Measurements from ENCODE around the gene MCF2L. TPM values are rescaled to one million over a fixed set of nuclear protein-coding genes. Genes with fewer than 3 reads are reported as not detected.

MCF2L gene
- total and polyA plus RNA-seq, 10 of the 15 experiments (the other 5 are each of a cell fraction or from before 2014, with no cell fraction given), result 0.06 to 1.1 (median 0.21) TPM; not detected in 2

- no peaks in the 10 kb centered on the region for H3K36me3 ChIP-seq (ENCODE audit: control insufficient read depth in 2 of 2, insufficient read depth in 2 of 2, low read length in 1 of 2)
- POLR2A ChIA-PET, result no interaction called here
- SMC1A ChIA-PET (ENCODE audit: uncharacterized antibody, unreplicated experiment), result no interaction called here
- no peak for FAIRE-seq
- no peaks in the 10 kb centered on the region for H4K20me1 ChIP-seq (ENCODE audit: control insufficient read depth, insufficient read depth)
- H3K9ac ChIP-seq (ENCODE audit: control insufficient read depth, insufficient read depth, low read length), result no peak overlapping the region
- no TSS peak for BruUV-seq (replicated peaks)
- H3K4me3 ChIP-seq, result no peak overlapping the region
- H3K79me2 ChIP-seq (ENCODE audit: control insufficient read depth, insufficient read depth, low read length), result no peaks in the 10 kb centered on the region
- intact Hi-C loops (cut with micrococcal nuclease; ENCODE audit: unreplicated experiment) (no loop called here), in situ Hi-C loops (cut with MboI) (no loop called here)
- no peak overlapping the region for H2AFZ ChIP-seq (ENCODE audit: control insufficient read depth, low read depth, low read length)
- ATAC-seq, result no peak
- WGBS (ENCODE audit: insufficient coverage, insufficient replicate concordance, low lambda C conversion rate, missing lambda C conversion rate), result 67% methylated on average over 41 of the region's 61 CpGs
- H3K27me3 ChIP-seq (replicated peaks in 1 of 2; ENCODE audit: control insufficient read depth in 2 of 2, insufficient read depth in 2 of 2, low read length in 1 of 2), result no peaks in the 10 kb centered on the region
- CTCF ChIA-PET, result no interaction called here
- RAD21 ChIA-PET (ENCODE audit: unreplicated experiment), result no interaction called here
- H3K9me3 ChIP-seq (replicated peaks; ENCODE audit: control insufficient read depth, insufficient read depth, low read length), result no peaks in the 10 kb centered on the region
- no peaks in the 10 kb centered on the region for H3K4me1 ChIP-seq (ENCODE audit: control insufficient read depth, insufficient read depth, low read length)
- no peak overlapping the region for H3K4me2 ChIP-seq (ENCODE audit: control insufficient read depth, insufficient read depth)
- H3K27ac ChIP-seq (ENCODE audit: control insufficient read depth, insufficient read depth), result no peak overlapping the region
- no peak for DNase-seq (ENCODE audit: low read depth, low spot score)
- TF ChIP-seq, protein P1, sequence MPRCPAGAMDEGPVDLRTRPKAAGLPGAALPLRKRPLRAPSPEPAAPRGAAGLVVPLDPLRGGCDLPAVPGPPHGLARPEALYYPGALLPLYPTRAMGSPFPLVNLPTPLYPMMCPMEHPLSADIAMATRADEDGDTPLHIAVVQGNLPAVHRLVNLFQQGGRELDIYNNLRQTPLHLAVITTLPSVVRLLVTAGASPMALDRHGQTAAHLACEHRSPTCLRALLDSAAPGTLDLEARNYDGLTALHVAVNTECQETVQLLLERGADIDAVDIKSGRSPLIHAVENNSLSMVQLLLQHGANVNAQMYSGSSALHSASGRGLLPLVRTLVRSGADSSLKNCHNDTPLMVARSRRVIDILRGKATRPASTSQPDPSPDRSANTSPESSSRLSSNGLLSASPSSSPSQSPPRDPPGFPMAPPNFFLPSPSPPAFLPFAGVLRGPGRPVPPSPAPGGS (IDR thresholded peaks at IDR 0.05; ENCODE audit: borderline replicate concordance, insufficient read depth, low read depth, low read length, poor library complexity, severe bottlenecking), result no peak
- TF ChIP-seq POLR2A (IDR thresholded peaks at IDR 0.05; ENCODE audit: low read depth, low read length) (no peak), CBX5 (IDR thresholded peaks at IDR 0.05; ENCODE audit: low read depth) (no peak), EGR1 (IDR thresholded peaks at IDR 0.05; ENCODE audit: borderline replicate concordance in 1 of 2, low read depth in 2 of 2, low read length in 2 of 2) (no peak), CHD2 (IDR thresholded peaks at IDR 0.05; ENCODE audit: borderline replicate concordance, low read depth, low read length) (no peak), CBFB (IDR thresholded peaks at IDR 0.05; ENCODE audit: low read depth) (no peak), NRF1 (conservative IDR thresholded peaks at IDR 0.05; ENCODE audit: low read depth, low read length) (no peak), E4F1 (IDR thresholded peaks at IDR 0.05; ENCODE audit: borderline replicate concordance, partially characterized antibody) (no peak), PBX3 (IDR thresholded peaks at IDR 0.05; ENCODE audit: insufficient replicate concordance, low read depth, low read length) (no peak), NR2C1 (IDR thresholded peaks at IDR 0.05) (no peak), CBX3 (IDR thresholded peaks at IDR 0.05; ENCODE audit: borderline replicate concordance, low read depth) (no peak), EP300 (IDR thresholded peaks at IDR 0.05; ENCODE audit: borderline replicate concordance in 1 of 2, control insufficient read depth in 1 of 2, low read depth in 2 of 2, low read length in 2 of 2) (no peak), CHD1 (IDR thresholded peaks at IDR 0.05; ENCODE audit: low read depth, low read length) (no peak), FOS (IDR thresholded peaks at IDR 0.05; ENCODE audit: borderline replicate concordance, extremely low read depth, insufficient read length) (no peak), TBL1XR1 (IDR thresholded peaks at IDR 0.05; ENCODE audit: low read depth, low read length) (no peak)
- TF ChIP-seq, protein P2, sequence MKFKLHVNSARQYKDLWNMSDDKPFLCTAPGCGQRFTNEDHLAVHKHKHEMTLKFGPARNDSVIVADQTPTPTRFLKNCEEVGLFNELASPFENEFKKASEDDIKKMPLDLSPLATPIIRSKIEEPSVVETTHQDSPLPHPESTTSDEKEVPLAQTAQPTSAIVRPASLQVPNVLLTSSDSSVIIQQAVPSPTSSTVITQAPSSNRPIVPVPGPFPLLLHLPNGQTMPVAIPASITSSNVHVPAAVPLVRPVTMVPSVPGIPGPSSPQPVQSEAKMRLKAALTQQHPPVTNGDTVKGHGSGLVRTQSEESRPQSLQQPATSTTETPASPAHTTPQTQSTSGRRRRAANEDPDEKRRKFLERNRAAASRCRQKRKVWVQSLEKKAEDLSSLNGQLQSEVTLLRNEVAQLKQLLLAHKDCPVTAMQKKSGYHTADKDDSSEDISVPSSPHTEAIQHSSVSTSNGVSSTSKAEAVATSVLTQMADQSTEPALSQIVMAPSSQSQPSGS (IDR thresholded peaks at IDR 0.05; ENCODE audit: low read length), result no peak
Measured at GRCh38 chr13:113096052-113096744, 127.2 kb downstream of the MCF2L start.
